NAMALWA (cell line): Measurements from ENCODE around the gene ARL16.

Experiments used
- DNase-seq: peaks from one replicate; pipeline ENCODE4 v3.0.0-alpha.2; 2015; ENCODE audit warnings: low spot score

The ARL16 gene, protein sequence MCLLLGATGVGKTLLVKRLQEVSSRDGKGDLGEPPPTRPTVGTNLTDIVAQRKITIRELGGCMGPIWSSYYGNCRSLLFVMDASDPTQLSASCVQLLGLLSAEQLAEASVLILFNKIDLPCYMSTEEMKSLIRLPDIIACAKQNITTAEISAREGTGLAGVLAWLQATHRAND

GRCh38 chr17:81683584-81684441 is at the start of gene ARL16, which contains the start of gene HGS:
Gene ARL16 (minus strand): TSS chr17:81683797. CDS start chr17:81683753, 44 bp downstream.
Gene HGS (plus strand): TSS chr17:81684011. CDS start chr17:81684067, 56 bp downstream.
- peak; percentile 99 for DNase-seq

DNA sequence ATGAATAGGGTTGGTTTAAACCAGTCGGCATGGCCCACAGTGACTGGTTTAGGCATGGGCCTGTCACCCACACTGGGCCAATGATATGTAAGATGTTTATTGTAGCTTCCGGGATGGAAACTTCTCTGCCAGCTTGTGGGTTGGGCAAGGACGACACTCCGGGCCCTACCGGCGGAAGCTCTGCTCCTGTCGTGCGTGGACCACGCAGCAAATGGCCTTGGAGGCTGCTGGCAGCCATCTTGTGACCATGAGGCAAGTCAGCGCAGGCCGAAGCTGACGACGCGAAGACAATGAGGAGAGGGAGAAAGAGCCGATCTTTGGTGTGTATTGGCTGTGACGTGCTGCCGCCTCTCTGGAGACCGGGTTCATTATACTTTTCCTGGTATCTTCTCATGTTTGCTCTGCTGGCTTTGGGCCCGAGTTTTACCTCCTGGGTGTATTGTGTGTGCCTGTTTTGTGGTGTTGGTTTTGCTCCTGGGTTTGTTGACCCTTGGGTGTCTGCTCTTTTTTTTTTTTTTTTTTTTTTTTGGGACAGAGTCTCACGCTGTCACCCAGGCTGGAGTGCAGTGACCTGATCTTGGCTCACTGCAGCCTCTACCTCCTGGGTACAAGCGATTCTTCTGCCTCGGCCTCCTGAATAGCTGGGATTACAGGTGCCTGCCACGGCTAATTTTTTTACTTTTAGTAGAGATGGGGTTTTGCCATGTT is 43.9 kb upstream of the ARL16 start:
- DNase-seq, result no peak

DNA sequence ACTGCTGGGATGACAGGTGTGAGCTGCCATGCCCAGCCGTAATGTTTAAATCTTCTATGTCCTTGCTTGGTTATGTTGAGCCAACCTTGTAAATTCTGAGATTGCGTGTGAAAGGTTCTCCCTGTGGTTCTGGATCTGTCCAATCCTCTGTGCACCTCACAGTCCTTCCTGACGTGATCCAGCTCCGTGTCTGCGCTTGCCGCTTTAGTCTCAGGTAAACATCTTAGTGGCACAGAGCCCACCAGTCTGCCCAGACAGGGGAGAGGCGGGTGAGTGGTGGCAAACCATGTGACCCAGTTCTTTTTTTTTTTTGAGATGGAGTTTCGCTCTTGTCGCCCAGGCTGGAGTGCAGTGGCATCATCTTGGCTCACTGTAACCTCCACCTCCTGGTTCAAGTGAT is 42.4 kb upstream of the ARL16 start:
- no peak for DNase-seq

DNA sequence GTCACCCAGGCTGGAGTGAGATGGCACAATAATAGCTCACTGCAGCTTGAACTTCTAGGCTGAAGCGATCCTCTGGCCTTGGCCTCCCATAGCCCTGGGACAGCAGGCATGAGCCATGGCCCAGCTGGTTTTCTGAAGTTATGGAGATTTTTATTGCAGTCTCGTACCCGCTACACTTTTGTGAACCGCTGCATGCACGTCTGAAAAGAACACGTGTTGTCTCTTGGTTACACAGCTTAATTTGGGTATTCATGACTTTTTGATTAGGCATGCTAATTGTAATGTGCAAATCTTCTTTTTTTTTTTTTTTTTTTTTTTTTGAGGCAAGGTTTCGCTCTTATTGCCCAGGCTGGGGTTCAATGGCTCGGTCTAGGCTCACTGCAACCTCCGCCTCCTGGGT is 41.8 kb upstream of the ARL16 start:
- no peak for DNase-seq

DNA sequence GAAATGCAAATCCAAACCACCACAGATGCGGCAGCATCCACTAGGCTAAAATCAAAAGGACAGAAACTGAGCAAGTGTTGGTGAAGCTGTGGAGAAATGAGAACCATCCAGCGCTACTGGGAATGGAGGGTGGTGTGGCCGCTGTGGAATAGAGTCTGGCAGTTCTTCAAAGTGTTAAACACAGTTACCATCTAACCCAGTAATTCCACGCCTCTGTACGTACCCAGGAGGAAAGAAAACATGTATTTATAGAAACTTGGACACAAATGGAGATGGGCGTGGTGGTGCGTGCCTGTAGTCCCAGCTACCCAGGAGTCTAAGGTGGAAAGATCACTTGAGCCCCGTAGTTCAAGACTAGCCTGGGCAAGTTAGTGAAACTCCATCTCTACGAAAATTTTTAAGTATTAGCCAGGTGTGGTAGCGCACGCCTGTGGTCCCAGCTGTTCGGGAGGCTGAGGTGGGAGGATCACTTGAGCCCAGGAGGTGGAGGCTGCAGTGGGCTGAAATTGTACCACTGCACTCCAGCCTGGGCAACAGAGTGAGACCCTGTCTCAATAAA is 40.1 kb upstream of the ARL16 start:
- DNase-seq, result no peak

- no peak for DNase-seq
Observed at GRCh38 chr17:81722184-81723120, 38.9 kb upstream of the ARL16 start.

DNA sequence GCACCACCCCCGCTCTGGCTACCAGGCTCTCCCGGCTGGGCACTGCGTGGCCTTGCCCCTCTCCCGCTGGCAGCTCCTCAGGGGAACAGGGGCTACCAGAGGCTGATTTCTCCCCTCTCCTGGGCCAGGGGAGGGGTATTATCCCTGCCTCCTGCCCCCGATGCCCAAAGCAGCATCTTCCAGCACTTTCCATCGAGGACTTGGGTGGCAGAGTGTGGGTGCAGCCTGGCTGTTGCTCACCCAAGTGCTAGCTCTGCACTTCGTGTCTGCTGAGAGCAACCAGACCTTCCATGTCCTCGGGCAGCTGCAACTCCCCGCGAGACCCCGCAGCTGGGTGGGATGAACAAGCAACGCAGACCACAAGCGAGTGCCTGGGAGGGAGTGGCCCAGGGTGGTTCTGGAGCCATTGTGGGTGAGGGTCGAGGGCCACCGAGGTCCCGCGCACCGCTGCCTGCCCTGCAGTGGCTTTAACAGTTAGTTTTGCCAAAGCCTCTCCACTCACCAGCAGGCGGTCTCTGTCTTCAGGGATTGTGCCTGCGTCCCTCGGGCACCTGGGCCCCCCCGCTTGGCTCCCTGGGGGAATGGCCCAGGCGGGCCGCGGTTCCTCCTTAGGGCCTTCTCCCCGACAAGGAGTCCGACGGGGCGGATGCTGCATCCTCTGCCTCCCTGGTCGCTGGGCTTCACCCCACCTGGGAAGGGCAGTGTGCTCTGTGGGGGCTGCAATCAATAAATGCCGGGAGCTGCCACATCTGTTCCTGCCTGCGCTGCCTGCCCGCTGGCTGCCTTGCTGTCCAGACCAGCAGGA is 36.9 kb upstream of the ARL16 start:
- DNase-seq, result no peak

DNA sequence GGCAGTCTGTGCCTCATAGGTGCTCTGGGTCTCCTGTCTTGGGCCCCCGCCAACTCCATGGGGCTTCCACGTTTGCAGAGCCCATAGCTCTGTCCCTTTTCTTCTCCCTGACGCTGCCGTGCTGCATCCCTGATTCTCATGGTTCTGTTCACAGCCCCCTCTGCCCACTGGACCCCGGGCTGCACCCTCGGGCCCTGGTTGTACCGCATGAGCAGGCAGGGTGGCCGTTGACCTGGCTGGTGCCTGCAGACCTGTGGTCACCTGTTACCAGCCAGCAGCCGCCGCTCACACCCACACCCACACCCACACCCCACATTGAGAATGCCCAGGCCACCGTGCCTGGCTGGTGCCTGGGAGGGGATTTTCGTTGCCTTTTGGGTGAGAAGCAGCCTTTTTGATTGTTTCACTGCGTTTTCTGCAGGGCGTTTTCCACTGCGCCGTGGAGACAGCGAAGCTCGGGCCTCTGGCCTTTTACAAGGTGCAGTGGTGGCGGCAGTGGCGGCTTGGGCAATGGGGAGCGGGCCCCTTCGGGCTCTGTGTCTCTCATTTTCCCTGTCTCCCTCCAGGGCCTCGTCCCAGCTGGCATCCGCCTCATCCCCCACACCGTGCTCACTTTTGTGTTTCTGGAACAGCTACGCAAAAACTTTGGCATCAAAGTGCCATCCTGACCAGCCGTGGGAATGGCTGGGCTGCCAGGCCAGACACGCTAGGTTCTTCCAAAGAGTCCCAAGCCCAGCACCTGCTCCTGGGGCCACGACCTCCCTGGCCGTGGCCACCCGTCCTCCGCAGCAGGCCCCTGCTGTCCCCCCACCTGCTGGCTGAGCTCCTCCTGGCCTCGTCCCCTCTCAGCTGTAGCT is 36.0 kb upstream of the ARL16 start:
- DNase-seq, result no peak

GRCh38 chr17:81717766-81718089 is 34.1 kb upstream of the ARL16 start:
- DNase-seq, result no peak

DNA sequence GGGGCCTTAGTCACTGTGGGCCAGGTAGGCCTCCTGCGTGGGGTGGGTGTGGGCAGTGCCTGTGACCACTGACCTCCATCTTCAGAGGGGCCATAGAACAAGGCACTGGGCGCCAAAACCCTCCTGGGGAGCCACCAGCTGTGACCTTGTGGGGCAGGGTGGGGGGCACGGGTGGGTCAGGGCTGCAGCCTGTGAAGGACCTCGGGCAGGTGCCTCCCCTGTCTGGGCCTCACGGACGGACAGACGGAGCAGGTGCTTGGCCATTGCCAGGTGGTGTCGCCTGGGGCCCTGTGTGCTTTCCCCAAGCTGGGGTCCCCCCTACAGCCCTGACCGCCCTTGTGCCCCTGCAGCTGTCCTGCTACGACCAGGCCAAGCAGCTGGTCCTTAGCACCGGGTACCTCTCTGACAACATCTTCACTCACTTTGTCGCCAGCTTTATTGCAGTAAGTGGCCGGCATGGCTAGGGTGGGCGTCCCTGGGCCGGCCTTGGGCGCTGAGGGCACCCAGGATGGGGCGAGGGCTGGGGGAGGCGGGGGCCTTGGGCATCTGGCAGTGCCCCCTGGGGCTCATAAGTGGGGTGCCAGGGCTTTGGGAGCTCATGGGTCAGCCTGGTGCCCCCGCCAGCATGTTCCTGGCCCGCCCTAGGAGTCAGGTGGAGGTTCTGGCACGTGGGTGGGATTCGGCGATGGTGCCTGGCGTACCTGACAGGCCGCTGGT is 33.6 kb upstream of the ARL16 start:
- no peak for DNase-seq

DNA sequence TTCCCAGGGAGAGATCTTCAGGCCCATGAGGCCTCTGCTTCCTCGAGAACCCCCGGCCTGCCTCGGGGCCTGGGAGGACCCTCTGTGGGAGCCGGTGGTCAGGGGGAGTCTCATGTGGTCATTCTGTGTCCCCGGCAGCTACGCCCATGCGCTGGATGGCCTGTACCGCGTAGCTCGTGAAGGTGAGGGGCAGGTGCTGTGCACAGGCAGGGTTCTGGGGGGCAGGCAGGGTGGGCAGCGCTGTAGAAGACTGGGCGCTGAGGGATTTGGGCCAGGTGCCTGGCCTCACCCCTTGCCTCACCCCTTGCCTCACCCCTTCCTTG is 33.0 kb upstream of the ARL16 start:
- no peak for DNase-seq

DNA sequence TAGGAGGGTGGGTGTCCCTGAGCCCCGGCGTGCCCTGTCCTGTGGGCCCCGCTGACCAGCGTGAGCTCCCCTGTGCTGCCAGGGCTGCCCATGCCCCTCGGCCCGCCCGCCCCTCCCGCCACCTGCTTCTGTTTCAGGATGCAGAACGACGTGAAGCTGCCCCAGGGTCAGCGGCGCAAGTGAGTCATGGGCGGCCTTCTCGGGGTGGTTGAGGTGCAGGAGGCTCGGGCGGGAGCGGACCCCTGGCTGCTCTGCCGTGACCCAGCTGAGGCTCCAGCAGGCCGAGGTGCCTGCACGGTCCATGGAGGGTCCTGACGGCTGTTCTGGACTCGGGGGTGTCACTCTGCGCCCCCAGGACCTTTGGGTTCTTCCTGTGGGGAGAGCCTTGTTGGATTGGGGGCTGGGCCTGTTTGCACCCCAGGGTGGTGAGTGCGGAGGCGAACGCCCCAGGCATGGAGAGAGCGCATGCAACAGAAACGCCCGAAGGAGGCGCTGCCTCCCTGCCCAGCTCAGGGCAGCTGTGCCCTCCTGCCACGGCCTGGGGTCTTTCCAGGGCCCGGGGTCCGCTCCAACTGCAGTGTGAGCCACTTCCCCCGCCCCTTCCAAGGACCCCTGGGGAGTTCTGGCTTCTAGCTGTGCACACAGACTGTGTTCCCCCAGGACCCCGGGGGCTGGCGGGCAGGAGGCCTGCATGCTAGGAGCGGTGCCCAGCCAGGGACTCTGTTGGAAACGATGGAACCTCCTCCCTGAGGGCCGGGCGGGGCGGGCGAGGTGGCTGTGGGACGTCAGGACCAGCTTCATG is 32.5 kb upstream of the ARL16 start:
- no peak for DNase-seq

DNA sequence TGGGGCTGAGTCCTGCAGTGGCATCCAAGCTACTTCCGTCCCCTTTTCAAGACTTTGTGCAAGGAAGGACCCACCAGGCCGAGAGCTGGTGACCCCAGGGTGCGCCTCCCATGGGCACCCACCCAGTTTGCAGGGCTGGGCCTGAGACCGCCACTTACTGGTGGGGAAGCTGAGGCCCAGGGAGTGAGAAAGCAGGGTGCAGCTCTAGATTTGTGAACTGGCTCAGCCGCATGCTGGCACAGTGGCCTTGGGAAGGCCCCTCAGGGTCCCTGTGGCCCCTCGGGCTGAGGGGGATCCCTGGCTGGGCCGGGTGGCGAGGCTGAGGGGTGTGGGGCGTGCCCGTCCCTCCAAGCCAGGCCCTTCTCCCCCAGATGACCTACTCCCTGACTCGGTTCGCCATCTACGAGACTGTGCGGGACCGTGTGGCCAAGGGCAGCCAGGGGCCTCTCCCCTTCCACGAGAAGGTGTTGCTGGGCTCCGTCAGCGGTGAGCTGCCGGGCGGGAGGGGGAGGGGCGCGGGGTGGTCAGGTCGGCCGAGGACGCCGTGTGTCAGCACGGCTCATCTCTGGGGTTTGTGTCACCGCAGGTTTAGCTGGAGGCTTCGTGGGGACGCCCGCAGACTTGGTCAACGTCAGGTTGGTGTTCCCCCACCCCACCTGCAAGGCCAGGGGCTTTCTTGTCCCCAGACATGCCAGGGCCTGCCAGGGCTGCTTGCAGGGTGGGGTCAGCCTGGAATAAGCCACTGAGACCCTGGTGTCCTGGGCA is 31.7 kb upstream of the ARL16 start:
- DNase-seq, result no peak

DNA sequence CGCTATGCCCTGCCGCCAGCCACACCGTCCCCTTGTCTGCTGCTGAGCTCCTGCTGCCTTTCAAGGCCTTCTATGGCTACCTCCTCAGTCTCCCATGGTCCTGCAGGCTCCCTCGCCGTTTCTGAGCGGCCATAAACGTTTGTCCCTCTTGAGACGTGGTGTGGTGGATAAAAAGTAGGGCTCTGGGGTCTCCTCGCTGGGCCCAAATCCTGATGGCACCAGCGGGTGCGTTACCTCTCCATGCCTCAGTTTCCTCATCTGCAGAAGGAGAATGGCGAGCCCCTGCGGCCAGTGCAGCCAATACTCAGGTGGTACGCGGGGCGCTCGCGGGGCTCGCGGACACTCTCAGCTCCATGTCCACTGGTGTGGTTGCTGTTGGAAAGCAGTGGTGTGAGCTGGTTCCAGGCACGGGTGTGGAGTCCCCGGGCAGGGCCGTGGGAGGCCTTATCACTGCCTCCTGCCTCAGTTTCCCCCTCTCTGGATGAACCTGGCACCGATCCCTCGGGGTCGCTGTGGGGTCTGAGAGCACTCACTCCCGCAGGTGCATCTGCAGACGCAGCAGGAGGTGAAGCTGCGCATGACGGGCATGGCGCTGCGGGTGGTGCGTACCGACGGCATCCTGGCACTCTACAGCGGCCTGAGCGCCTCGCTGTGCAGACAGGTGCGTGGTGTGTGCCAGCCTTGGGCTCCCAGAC is 31.0 kb upstream of the ARL16 start:
- no peak for DNase-seq

DNA sequence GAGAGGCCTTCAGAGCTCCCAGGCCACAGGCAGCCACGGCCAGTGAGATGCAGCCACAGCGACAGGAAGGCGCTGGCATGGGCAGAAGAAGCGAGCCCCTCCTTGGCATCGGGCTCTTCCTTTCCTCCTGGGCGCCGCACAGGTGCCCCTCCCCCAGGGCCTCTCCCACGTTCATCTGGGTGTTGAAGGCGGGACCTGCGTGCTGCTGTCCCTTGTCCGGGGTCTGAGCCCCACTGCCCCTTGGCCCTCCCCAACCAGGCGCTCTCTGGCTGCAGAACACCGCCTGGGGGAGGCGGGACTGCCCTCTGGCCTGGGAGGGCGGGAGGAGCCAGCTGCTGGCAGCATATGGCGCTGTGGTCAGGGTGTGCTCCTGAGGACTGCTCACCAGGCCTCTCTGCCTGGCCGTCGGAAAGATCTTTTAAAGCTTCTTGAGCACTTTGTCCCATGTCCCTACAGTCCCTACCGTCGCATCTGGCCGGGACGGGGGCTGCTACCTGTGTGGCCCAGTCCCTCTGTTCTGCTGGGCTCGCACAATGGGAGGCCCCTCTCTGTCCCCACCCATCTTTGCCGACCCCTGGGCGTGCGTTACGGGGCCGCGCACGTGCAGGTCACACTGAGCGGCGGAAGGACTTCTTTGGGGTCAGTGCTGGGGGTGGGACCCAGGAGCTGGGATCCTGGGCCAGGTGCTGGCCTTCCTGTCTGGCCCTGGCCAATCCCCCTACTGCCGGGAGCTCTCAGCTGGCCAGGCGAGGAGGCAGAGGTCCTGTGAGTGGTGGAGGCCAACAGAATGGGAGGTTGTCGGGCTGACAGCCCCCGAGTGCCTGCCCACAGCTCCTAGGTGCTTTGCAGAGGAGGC is 30.2 kb upstream of the ARL16 start:
- DNase-seq, result no peak

GRCh38 chr17:81713004-81713555 is 29.5 kb upstream of the ARL16 start:
- DNase-seq, result no peak
